Measurements from ENCODE around the gene DNAJC1.

The DNAJC1 gene

DNA sequence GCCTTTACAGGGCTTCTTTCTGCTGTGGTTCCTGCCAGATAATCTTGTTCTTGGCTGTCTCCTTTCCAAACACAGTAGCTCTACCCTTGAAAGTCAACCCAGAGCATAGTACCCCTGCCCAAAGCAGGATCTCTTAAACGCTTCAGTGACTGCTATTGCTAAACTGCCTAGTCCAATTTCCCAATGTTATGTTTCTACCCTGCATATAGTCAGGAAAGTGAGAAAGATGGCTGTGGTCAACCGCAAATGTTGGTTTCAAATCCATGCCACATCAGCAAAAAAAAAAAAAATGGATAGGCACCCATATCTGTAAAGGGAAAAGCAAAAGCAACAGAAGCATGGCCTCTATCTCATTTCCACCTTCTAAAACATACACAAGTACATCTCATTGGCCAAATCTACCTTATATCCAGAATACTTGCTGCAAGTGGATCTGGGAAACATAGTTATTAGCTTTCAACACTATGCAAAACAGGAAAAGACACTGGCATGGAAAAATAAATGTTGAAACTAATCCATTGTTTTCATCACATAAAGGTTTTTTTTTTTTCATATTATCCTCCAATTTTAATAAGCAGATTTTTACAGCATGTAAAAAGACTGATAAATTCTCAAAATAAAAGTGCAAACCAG, 59.8 kb downstream of the DNAJC1 start:
- no peak for DNase-seq (ENCODE audit: low spot score)

GRCh38 chr10:21935439-21936023, 68.0 kb downstream of the DNAJC1 start:
- TF ChIP-seq CTCF (IDR thresholded peaks at IDR 0.05), result no peak
- Histone ChIP-seq H3K4me3 (no peak overlapping the region), H3K27ac (no peak overlapping the region)
- no peak for DNase-seq (ENCODE audit: low spot score)

More for the DNA sequence above, 59.8 kb downstream of the DNAJC1 start:
- Histone ChIP-seq H3K4me3 (no peak overlapping the region), H3K27ac (no peak overlapping the region)
- TF ChIP-seq CTCF (IDR thresholded peaks at IDR 0.05), result no peak

GRCh38 chr10:21934307-21934706, 69.2 kb downstream of the DNAJC1 start:
- Histone ChIP-seq H3K27ac (no peak overlapping the region), H3K4me3 (no peak overlapping the region)
- no peak for TF ChIP-seq CTCF (IDR thresholded peaks at IDR 0.05)
- DNase-seq (ENCODE audit: low spot score), result no peak

GRCh38 chr10:21929070-21929469, 74.5 kb downstream of the DNAJC1 start:
- no peak for DNase-seq (ENCODE audit: low spot score)
- Histone ChIP-seq H3K27ac (no peak overlapping the region), H3K4me3 (no peak overlapping the region)
- no peak for TF ChIP-seq CTCF (IDR thresholded peaks at IDR 0.05)

DNA sequence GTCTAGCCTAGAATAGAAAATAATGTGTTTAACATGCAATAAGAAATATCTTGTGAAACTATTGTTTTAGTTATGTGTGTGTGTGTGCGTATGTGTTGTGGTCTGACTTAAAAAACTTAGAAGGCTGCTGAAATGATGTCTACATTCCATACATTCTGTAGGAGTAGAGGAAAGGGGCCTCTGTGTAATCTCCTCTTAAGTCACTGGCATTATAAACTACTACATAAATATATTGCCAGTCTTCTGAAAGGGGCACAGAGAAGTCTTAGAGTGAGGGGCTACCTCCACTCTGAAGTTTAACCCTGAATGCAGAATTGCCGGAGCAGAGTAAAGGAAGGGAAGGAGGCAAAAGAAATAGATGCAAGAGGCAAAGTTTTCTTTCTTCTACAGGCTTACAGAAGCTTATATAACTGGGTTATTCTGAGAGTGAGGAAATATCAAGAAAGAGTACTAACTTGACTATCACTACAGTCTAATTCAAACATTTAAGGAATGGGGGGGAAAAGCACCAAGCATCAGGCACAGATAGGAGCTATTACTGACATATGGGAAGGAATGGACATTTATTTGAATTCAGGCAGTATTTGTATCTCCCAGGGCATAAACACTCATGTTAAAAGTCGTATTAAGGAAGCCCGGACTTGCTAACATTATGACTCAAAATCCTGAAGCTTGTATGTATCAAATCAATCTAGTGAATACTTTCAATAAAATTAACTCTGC, 75.7 kb downstream of the DNAJC1 start:
- DNase-seq (ENCODE audit: low spot score), result no peak
- no peak overlapping the region for H3K27ac ChIP-seq
- no peak for TF ChIP-seq CTCF (IDR thresholded peaks at IDR 0.05)
- no peak overlapping the region for H3K4me3 ChIP-seq

- DNase-seq (ENCODE audit: low spot score), result no peak
- no peak for TF ChIP-seq CTCF (IDR thresholded peaks at IDR 0.05)
- Histone ChIP-seq H3K4me3 (no peak overlapping the region), H3K27ac (no peak overlapping the region)
Observed at GRCh38 chr10:21926949-21927348, 76.6 kb downstream of the DNAJC1 start.
